ENCODE measurements around the gene SDCCAG8.

SDCCAG8 gene

DNA sequence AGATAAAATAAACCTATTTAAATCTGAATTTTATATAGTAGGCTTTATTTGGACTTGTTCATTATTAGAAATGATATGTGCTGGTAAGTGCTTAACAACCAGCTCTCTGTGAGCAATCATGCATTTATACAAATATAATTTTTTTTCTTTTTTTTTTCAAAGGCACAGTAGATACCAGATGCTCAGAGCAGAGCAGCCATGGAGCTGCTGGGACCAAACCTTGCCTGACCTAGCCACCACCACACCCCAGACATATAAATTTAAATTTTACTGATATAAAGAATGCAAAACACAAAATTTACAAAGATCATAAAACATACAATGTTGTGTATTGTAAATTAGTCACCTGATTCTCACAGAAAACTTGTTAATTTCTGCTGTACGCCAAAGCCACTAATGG lies 290.6 kb downstream of the SDCCAG8 start:
- Mint-ChIP-seq H3K36me3 (ENCODE audit: low read depth) (peaks cover 5% of the 10 kb centered on the region), H3K4me1 (ENCODE audit: low read depth) (no peaks in the 10 kb centered on the region), H3K4me3 (no peak overlapping the region), H3K27ac (no peak overlapping the region), H3K27me3 (ENCODE audit: low read depth) (no peaks in the 10 kb centered on the region), H3K9me3 (no peaks in the 10 kb centered on the region)

DNA sequence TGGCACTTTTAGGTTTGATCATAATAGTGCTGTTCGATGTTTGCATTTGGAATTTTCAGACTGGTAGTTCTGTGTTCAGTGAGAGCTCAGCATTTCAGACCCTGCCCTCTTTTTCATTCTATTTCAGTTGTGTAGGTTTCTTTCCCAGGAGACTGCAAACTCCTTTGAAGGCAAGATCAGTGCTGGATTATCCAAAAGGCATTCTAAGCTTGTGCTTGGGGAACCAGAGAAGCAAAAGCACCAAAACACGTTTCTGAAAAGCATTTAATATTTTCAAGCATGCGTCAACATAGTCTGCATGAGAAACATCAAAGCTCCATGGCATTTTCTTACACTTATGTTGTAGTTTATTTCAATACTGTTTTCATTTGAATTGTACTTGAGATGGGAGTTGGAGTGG lies 292.1 kb downstream of the SDCCAG8 start:
- Mint-ChIP-seq H3K36me3 (ENCODE audit: low read depth) (peaks cover 5% of the 10 kb centered on the region), H3K27ac (no peak overlapping the region), H3K4me3 (no peak overlapping the region), H3K4me1 (ENCODE audit: low read depth) (no peaks in the 10 kb centered on the region), H3K9me3 (no peaks in the 10 kb centered on the region), H3K27me3 (ENCODE audit: low read depth) (no peaks in the 10 kb centered on the region)

DNA sequence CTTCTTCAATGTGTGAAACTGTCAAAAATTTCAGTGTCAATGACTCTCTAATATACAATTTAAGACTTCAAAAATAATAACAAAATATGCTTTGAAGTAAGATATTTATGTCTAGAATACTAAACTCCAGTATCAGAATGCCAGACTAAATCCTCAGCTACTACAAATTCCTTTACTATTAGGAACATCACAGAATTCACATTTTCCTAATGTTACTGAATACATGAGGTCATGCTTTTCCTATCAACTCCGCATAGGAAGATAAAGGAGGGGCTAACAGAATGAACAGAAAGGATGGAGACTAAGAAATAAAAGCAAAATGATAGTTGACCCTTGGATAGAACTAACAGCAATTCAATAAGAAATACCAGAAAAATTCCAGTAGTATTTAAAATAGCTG lies 292.7 kb downstream of the SDCCAG8 start:
- Mint-ChIP-seq H3K36me3 (ENCODE audit: low read depth) (peaks cover 3% of the 10 kb centered on the region), H3K4me1 (ENCODE audit: low read depth) (no peaks in the 10 kb centered on the region), H3K4me3 (no peak overlapping the region), H3K27me3 (ENCODE audit: low read depth) (no peaks in the 10 kb centered on the region), H3K27ac (no peak overlapping the region), H3K9me3 (no peaks in the 10 kb centered on the region)

DNA sequence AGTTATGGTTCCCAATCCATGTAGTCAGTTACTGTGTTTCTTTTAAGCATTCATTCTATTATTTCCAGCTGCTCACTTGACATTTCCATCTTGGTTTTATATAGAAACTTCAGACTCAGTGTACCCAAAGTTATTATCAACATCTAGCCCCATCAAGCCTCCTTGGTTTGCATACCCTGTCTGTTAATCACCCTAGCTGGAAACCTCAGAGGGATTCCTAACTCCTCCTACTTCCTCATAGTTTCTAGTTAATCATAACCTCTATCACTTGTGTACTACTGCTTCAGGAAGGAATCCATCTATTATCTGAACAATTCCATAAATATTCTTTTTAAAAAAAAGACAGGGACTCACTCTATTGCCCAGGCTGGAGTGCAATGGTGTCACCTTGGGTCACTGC lies 293.3 kb downstream of the SDCCAG8 start:
- Mint-ChIP-seq H3K4me3 (no peak overlapping the region), H3K4me1 (ENCODE audit: low read depth) (no peaks in the 10 kb centered on the region), H3K27me3 (ENCODE audit: low read depth) (no peaks in the 10 kb centered on the region), H3K36me3 (ENCODE audit: low read depth) (peaks cover under 1% of the 10 kb centered on the region), H3K9me3 (no peaks in the 10 kb centered on the region), H3K27ac (no peak overlapping the region)
